Astrocyte of the cerebellum (primary cell): ENCODE measurements around the gene ALLC.

Experiments used
- DNase-seq: peaks from one replicate; pipeline ENCODE4 v3.0.0-alpha.2; 2011; ENCODE audit warnings: low read depth
- H3K4me3 ChIP-seq: 2 replicates; pipeline ENCODE4 v1.5.1; 2011; ENCODE audit warnings: mild to moderate bottlenecking, low read depth, low read length, moderate library complexity
- CTCF ChIP-seq: IDR thresholded peaks from 2 replicates; pipeline ENCODE4 v1.5.1; 2012; ENCODE audit warnings: low read length, low read depth, moderate library complexity, mild to moderate bottlenecking; ENCODE audit errors: missing control alignments
- in situ Hi-C: cut with HindIII; loops from 2 replicates; pipeline ENCODE4 v1.10.0; 2017; ENCODE audit warnings: low sequenced_read_pairs

The ALLC gene

GRCh38 chr2:3664118-3664517 lies 6.1 kb downstream of the ALLC start:
- TF ChIP-seq CTCF: no peak
- no peak for DNase-seq
- in situ Hi-C loops: no loop called here
- no peak overlapping the region for H3K4me3 ChIP-seq

DNA sequence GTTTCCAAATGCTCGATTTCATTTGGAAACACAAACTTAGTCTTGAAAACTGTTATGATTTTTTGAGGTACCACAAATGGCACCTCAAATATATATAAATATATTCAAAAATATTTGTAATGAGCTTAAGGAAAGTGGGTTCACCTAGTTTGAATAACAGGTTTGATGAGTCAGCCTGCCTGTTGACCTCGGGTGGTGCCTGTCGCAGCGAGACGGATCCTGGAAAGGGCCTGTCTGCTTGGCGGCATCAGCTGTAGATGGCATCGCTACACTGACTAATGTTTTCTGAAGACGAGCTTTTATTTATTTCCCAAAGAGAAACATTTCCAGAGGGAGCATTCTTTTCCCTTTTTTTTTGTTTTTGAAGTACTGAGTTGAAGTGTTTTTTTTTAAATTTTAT lies 6.9 kb downstream of the ALLC start:
- in situ Hi-C loops: no loop called here
- DNase-seq: no peak
- no peak for TF ChIP-seq CTCF
- H3K4me3 ChIP-seq: no peak overlapping the region

GRCh38 chr2:3665886-3666612 lies 8.0 kb downstream of the ALLC start:
- no peak overlapping the region for H3K4me3 ChIP-seq
- in situ Hi-C loops: no loop called here
- no peak for TF ChIP-seq CTCF
- no peak for DNase-seq

GRCh38 chr2:3666613-3666975 lies 8.6 kb downstream of the ALLC start:
- in situ Hi-C loops: no loop called here
- no peak for TF ChIP-seq CTCF
- no peak for DNase-seq
- H3K4me3 ChIP-seq: no peak overlapping the region

GRCh38 chr2:3667151-3667631 lies 9.2 kb downstream of the ALLC start:
- no peak for TF ChIP-seq CTCF
- no peak overlapping the region for H3K4me3 ChIP-seq
- in situ Hi-C loops: no loop called here
- no peak for DNase-seq

DNA sequence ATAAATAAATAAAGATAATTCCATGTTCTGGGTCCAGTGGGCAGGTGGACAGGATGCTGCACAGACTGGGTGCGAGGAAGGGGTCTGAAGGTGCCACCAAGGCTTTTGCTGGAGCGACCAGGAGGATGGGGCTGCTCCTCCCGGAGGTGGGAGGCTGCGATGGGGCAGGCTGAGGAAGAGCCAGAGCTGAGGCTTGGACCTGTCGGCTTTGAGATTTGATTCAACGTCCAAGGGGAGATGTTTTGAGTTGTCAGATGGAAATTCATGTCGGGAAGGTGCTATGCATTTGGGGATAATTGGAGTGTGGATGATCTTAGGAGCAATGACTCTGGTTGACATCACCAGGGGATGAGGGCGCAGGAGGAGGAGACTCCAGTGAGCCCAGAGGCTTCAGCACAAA lies 11.7 kb downstream of the ALLC start:
- in situ Hi-C loops: no loop called here
- no peak for TF ChIP-seq CTCF
- DNase-seq: no peak
- no peak overlapping the region for H3K4me3 ChIP-seq
